A549 (cell line): ENCODE results near the gene WDHD1.

ENCODE experiments used
- CTCF ChIP-seq: fragments of >200 bp; sonication (Bioruptor Twin); formaldehyde crosslinking; IDR thresholded peaks from 3 replicates; pipeline ENCODE4 v1.5.1; 2016
- MAX ChIP-seq: IDR thresholded peaks from 2 replicates; pipeline ENCODE4 v1.6.1; 2012
- POLR2A ChIP-seq: IDR thresholded peaks from 2 replicates; pipeline ENCODE4 v1.6.1; 2012; ENCODE audit warnings: mild to moderate bottlenecking, low read length

GRCh38 chr14:54906075-54906474, 120.8 kb downstream of the WDHD1 start:
- no peak for TF ChIP-seq CTCF
- no peak for TF ChIP-seq POLR2A
- no peak for TF ChIP-seq MAX
